Endothelial cell of umbilical vein (primary cell): ENCODE measurements around the gene CDK5RAP2.

Source experiments
- EZH2 ChIP-seq: IDR thresholded peaks from 2 replicates; pipeline ENCODE4 v1.6.1; 2012; ENCODE audit warnings: borderline replicate concordance, low read depth, mild to moderate bottlenecking, moderate library complexity, low read length, inconsistent platforms; ENCODE audit not compliant: severe bottlenecking
- FOS ChIP-seq: IDR thresholded peaks from 2 replicates; pipeline ENCODE4 v1.6.1; 2011; ENCODE audit warnings: mild to moderate bottlenecking, low read length, moderate library complexity, borderline replicate concordance; ENCODE audit not compliant: insufficient read depth
- GATA2 ChIP-seq: IDR thresholded peaks from 2 replicates; pipeline ENCODE4 v1.7.0; 2011; ENCODE audit warnings: low read depth, mild to moderate bottlenecking, moderate library complexity, mixed read lengths, low read length; ENCODE audit not compliant: insufficient read length, insufficient read depth
- JUN ChIP-seq: IDR thresholded peaks from 2 replicates; pipeline ENCODE4 v1.6.1; 2011; ENCODE audit warnings: borderline replicate concordance, low read depth; ENCODE audit not compliant: insufficient read length, insufficient read depth
- MYC ChIP-seq: IDR thresholded peaks from one replicate; pipeline ENCODE4 v1.6.1; 2011; ENCODE audit warnings: mild to moderate bottlenecking, low read depth, low read length
- POLR2A ChIP-seq: IDR thresholded peaks from 2 replicates; pipeline ENCODE4 v1.6.1; 2012; ENCODE audit warnings: low read depth, mild to moderate bottlenecking, control low read depth, low read length
- POLR2AphosphoS5 ChIP-seq: IDR thresholded peaks from 2 replicates; pipeline ENCODE4 v1.6.1; 2012; ENCODE audit warnings: low read depth, mild to moderate bottlenecking, control low read depth, low read length, moderate library complexity; ENCODE audit not compliant: insufficient read depth
- TF ChIP-seq, protein P1 (sequence below), 2 donors: IDR thresholded peaks; 1 replicate in 1 of 2; 2 replicates in 1 of 2; pipeline ENCODE4 v1.5.1; 2011; ENCODE audit warnings: low read length in 2 of 2, mild to moderate bottlenecking in 2 of 2, moderate library complexity in 2 of 2, control low read depth in 1 of 2, inconsistent platforms in 1 of 2, low read depth in 1 of 2; ENCODE audit not compliant: insufficient read depth in 1 of 2; ENCODE audit errors: extremely low read depth in 1 of 2
- TF ChIP-seq, protein P2 (sequence below): IDR thresholded peaks from 2 replicates; pipeline ENCODE4 v1.6.1; 2011; ENCODE audit not compliant: insufficient read depth, insufficient read length

- TF ChIP-seq, protein P1, sequence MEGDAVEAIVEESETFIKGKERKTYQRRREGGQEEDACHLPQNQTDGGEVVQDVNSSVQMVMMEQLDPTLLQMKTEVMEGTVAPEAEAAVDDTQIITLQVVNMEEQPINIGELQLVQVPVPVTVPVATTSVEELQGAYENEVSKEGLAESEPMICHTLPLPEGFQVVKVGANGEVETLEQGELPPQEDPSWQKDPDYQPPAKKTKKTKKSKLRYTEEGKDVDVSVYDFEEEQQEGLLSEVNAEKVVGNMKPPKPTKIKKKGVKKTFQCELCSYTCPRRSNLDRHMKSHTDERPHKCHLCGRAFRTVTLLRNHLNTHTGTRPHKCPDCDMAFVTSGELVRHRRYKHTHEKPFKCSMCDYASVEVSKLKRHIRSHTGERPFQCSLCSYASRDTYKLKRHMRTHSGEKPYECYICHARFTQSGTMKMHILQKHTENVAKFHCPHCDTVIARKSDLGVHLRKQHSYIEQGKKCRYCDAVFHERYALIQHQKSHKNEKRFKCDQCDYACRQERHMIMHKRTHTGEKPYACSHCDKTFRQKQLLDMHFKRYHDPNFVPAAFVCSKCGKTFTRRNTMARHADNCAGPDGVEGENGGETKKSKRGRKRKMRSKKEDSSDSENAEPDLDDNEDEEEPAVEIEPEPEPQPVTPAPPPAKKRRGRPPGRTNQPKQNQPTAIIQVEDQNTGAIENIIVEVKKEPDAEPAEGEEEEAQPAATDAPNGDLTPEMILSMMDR (IDR thresholded peaks at IDR 0.05; ENCODE audit: extremely low read depth in 1 of 2, insufficient read depth in 1 of 2, low read depth in 1 of 2, low read length in 2 of 2), result no peak
- TF ChIP-seq EZH2, result no peak
- TF ChIP-seq FOS, result no peak
- TF ChIP-seq POLR2AphosphoS5, result no peak
- TF ChIP-seq, protein P2, sequence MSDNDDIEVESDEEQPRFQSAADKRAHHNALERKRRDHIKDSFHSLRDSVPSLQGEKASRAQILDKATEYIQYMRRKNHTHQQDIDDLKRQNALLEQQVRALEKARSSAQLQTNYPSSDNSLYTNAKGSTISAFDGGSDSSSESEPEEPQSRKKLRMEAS, result no peak
- TF ChIP-seq MYC, result no peak
- TF ChIP-seq POLR2A, result no peak
- TF ChIP-seq JUN, result no peak
- no peak for TF ChIP-seq GATA2
Measured at GRCh38 chr9:120450916-120451315, 129.1 kb downstream of the CDK5RAP2 start.
